ENCODE measurements around the gene RAPGEF1. TPM values are rescaled to one million over a fixed set of nuclear protein-coding genes. Genes with fewer than 3 reads are reported as not detected.

RAPGEF1 gene
- total and polyA plus RNA-seq, 9 of the 15 experiments (the other 6 are each of a cell fraction or from before 2014, with no cell fraction given) = 0.06 to 44.1 (median 19.9) TPM

DNA sequence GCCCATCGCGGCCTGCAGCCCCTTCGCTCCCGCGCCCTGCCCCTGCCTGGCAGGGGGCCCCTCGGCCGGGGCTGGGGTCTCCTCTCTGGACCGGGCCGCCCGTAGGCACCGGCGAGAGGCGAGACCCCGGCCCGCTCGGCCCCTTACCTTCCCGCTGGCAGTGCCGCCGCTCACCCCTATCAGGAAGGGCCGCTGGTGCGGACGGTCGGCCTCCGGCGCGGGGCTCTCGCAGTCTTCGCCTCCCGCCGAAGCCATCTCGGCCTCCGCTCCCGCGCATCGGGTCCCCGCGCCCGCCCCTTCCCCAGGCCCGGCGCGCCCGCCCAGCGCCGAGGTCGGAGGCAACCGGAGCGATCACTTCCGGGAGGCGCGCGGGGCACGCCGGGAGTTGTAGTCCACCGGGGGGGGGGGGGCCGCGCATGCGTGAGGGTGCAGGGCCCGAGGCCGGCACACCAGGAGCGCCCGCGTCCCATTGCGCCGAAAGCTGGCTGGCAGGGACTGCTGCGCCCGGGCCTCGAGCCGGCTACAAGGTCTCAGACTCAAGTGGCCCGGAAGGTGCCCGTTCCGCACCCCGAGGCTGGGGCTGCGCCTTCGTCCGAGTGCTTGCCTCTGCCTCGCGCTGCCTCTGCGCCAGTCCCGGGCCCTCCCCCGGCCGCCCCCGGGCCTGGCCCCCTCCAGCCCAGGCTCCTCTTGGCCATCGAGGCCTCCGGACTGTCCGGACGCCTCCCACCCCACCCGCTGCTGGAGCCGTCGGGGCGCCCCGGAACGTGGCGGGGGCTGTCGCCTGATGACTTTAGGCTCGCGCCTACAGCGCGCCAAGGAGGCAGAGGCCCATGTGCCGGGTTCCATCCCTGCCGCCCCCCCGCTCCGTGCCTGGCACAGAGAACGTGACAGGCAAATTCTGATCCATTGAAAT lies 208.7 kb downstream of the RAPGEF1 start, which contains the start of gene UCK1 (continued):
- TF ChIP-seq, protein P1, sequence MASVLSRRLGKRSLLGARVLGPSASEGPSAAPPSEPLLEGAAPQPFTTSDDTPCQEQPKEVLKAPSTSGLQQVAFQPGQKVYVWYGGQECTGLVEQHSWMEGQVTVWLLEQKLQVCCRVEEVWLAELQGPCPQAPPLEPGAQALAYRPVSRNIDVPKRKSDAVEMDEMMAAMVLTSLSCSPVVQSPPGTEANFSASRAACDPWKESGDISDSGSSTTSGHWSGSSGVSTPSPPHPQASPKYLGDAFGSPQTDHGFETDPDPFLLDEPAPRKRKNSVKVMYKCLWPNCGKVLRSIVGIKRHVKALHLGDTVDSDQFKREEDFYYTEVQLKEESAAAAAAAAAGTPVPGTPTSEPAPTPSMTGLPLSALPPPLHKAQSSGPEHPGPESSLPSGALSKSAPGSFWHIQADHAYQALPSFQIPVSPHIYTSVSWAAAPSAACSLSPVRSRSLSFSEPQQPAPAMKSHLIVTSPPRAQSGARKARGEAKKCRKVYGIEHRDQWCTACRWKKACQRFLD (CRISPR knock-in tag; IDR thresholded peaks at IDR 0.05) = no peak
- TF ChIP-seq NR4A1 (CRISPR knock-in tag; IDR thresholded peaks at IDR 0.05) (no peak), NR4A1 (tag; IDR thresholded peaks at IDR 0.05) (no peak), CBX2 (IDR thresholded peaks at IDR 0.05; ENCODE audit: insufficient read depth, low read length, poor library complexity, severe bottlenecking) (no peak), ETV1 (tag; conservative IDR thresholded peaks at IDR 0.05; ENCODE audit: low read depth) (no peak), ZNF134 (CRISPR knock-in tag; conservative IDR thresholded peaks at IDR 0.05) (no peak), ZNF316 (IDR thresholded peaks at IDR 0.05) (no peak), ESRRB (CRISPR knock-in tag; IDR thresholded peaks at IDR 0.05; ENCODE audit: borderline replicate concordance) (no peak), TEAD4 (IDR thresholded peaks at IDR 0.05; ENCODE audit: low read length) (no peak), TEAD4 (CRISPR knock-in tag; IDR thresholded peaks at IDR 0.05; ENCODE audit: borderline replicate concordance) (no peak), ZNF274 (IDR thresholded peaks at IDR 0.05; ENCODE audit: borderline replicate concordance, low read depth, low read length) (no peak), NCOA6 (IDR thresholded peaks at IDR 0.05) (no peak), BCOR (IDR thresholded peaks at IDR 0.05) (no peak), ZNF23 (CRISPR knock-in tag; IDR thresholded peaks at IDR 0.05) (no peak), CBX1 (IDR thresholded peaks at IDR 0.05; ENCODE audit: low read depth) (0 out of 2 replicates have a peak, but pooled peaks have one; percentile 12), ZNF644 (tag; IDR thresholded peaks at IDR 0.05; ENCODE audit: low read depth) (no peak)
- TF ChIP-seq, protein P2, sequence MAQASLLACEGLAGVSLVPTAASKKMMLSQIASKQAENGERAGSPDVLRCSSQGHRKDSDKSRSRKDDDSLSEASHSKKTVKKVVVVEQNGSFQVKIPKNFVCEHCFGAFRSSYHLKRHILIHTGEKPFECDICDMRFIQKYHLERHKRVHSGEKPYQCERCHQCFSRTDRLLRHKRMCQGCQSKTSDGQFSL (CRISPR knock-in tag; IDR thresholded peaks at IDR 0.05) = peak; percentile 100
- TF ChIP-seq, protein P2 (tag; IDR thresholded peaks at IDR 0.05) = peak in 1 of 2 experiments; percentile 98; a peak in 2 of 4 replicates
- TF ChIP-seq, protein P3, sequence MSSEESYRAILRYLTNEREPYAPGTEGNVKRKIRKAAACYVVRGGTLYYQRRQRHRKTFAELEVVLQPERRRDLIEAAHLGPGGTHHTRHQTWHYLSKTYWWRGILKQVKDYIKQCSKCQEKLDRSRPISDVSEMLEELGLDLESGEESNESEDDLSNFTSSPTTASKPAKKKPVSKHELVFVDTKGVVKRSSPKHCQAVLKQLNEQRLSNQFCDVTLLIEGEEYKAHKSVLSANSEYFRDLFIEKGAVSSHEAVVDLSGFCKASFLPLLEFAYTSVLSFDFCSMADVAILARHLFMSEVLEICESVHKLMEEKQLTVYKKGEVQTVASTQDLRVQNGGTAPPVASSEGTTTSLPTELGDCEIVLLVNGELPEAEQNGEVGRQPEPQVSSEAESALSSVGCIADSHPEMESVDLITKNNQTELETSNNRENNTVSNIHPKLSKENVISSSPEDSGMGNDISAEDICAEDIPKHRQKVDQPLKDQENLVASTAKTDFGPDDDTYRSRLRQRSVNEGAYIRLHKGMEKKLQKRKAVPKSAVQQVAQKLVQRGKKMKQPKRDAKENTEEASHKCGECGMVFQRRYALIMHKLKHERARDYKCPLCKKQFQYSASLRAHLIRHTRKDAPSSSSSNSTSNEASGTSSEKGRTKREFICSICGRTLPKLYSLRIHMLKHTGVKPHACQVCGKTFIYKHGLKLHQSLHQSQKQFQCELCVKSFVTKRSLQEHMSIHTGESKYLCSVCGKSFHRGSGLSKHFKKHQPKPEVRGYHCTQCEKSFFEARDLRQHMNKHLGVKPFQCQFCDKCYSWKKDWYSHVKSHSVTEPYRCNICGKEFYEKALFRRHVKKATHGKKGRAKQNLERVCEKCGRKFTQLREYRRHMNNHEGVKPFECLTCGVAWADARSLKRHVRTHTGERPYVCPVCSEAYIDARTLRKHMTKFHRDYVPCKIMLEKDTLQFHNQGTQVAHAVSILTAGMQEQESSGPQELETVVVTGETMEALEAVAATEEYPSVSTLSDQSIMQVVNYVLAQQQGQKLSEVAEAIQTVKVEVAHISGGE (CRISPR knock-in tag; IDR thresholded peaks at IDR 0.05) = peak in 1 of 3 experiments; percentile 79; a peak in 2 of 6 replicates
- TF ChIP-seq, protein P4, sequence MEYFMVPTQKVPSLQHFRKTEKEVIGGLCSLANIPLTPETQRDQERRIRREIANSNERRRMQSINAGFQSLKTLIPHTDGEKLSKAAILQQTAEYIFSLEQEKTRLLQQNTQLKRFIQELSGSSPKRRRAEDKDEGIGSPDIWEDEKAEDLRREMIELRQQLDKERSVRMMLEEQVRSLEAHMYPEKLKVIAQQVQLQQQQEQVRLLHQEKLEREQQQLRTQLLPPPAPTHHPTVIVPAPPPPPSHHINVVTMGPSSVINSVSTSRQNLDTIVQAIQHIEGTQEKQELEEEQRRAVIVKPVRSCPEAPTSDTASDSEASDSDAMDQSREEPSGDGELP (CRISPR knock-in tag; IDR thresholded peaks at IDR 0.05; ENCODE audit: borderline replicate concordance) = 0 out of 2 replicates have a peak, but pooled peaks have one; percentile 1
